ENCODE measurements around the gene OSBPL8. TPM values are rescaled to one million over a fixed set of nuclear protein-coding genes. Genes with fewer than 3 reads are reported as not detected.

Gene OSBPL8
- total and polyA plus RNA-seq, 11 donors = 4.5 to 58.7 (median 43.7) TPM

GRCh38 chr12:76307083-76307482, 252.5 kb downstream of the OSBPL8 start:
- TF ChIP-seq POLR2A (IDR thresholded peaks at IDR 0.05) (no peak), CTCF (IDR thresholded peaks at IDR 0.05) (no peak)
- DNase-seq (no peak), ATAC-seq (no peak)
- no peak overlapping the region for H3K4me3 ChIP-seq
- no peaks in the 10 kb centered on the region for H3K27me3 ChIP-seq
- 94 to 97% (median 96%) methylated on average over 1 of the region's 1 CpG for WGBS, 4 donors
- no peaks in the 10 kb centered on the region for H3K9me3 ChIP-seq
- H3K36me3 ChIP-seq = no peaks in the 10 kb centered on the region
- H3K4me1 ChIP-seq = no peaks in the 10 kb centered on the region
- no peak overlapping the region for H3K27ac ChIP-seq
- intact Hi-C loops (cut with DNase I) = no loop called here

- Histone ChIP-seq H3K9me3 (no peaks in the 10 kb centered on the region), H3K27ac (no peak overlapping the region), H3K4me1 (no peaks in the 10 kb centered on the region), H3K4me3 (no peak overlapping the region), H3K27me3 (no peaks in the 10 kb centered on the region), H3K36me3 (no peaks in the 10 kb centered on the region)
- intact Hi-C loops (cut with DNase I) = no loop called here
- DNase-seq (no peak), ATAC-seq (no peak)
- no peak for TF ChIP-seq CTCF (IDR thresholded peaks at IDR 0.05)
- TF ChIP-seq POLR2A (IDR thresholded peaks at IDR 0.05) = no peak
- WGBS, 4 donors = 82 to 95% (median 89%) methylated on average over 6 of the region's 6 CpGs
Measured at GRCh38 chr12:76303989-76304460, 255.5 kb downstream of the OSBPL8 start.

- 74 to 81% (median 75%) methylated on average over 2 of the region's 2 CpGs for WGBS, 4 donors
- Histone ChIP-seq H3K36me3 (no peaks in the 10 kb centered on the region), H3K27me3 (no peaks in the 10 kb centered on the region), H3K9me3 (no peaks in the 10 kb centered on the region), H3K4me1 (no peaks in the 10 kb centered on the region), H3K27ac (no peak overlapping the region), H3K4me3 (no peak overlapping the region)
- TF ChIP-seq CTCF (IDR thresholded peaks at IDR 0.05) (no peak), POLR2A (IDR thresholded peaks at IDR 0.05) (no peak)
- no peak for DNase-seq
- intact Hi-C loops (cut with DNase I) = no loop called here
- ATAC-seq = no peak
Measured at GRCh38 chr12:76303365-76303764, 256.2 kb downstream of the OSBPL8 start.

Other genes starting within 250 kb of the OSBPL8 start
- 10 to 100 TPM in 3 of 9 donors, 1 to 10 TPM in 6; 5.7 to 13.4 (median 9.5) TPM for gene BBS10, start 211.4 kb downstream of the OSBPL8 start, total RNA-seq
- 1 to 10 TPM; 4.5 to 4.6 TPM for gene BBS10, start 211.4 kb downstream of the OSBPL8 start, polyA plus RNA-seq
- gene ZDHHC17, start 204.3 kb upstream of the OSBPL8 start, total RNA-seq = 10 to 100 TPM; 12.6 to 29.6 (median 19.4) TPM
- 1 to 10 TPM; 9.4 to 9.8 TPM for gene ZDHHC17, start 204.3 kb upstream of the OSBPL8 start, polyA plus RNA-seq